H9 (cell line): ENCODE measurements around the gene CKM. TPM values are rescaled to one million over a fixed set of nuclear protein-coding genes. Genes with fewer than 3 reads are reported as not detected.

Experiments
- DNase-seq: peaks from one replicate; pipeline ENCODE4 v3.0.0-alpha.2; 2017
- H2AFZ ChIP-seq: one replicate; pipeline ENCODE4 v1.6.1; 2013; ENCODE audit warnings: mild to moderate bottlenecking, low read length, control low read depth, moderate library complexity
- H2AK5ac ChIP-seq: 2 replicates; pipeline ENCODE4 v1.6.1; 2013; ENCODE audit warnings: low read length, control low read depth, mixed read lengths; ENCODE audit not compliant: insufficient read length
- H2BK120ac ChIP-seq: one replicate; pipeline ENCODE4 v1.6.1; 2013; ENCODE audit warnings: low read depth, mild to moderate bottlenecking, low read length, control low read depth, inconsistent platforms; ENCODE audit not compliant: poor library complexity, severe bottlenecking
- H2BK12ac ChIP-seq: 2 replicates; pipeline ENCODE4 v1.6.1; 2013; ENCODE audit warnings: low read length, control low read depth, mixed read lengths, low read depth; ENCODE audit not compliant: insufficient read length
- H2BK15ac ChIP-seq: 2 replicates; pipeline ENCODE4 v1.6.1; 2013; ENCODE audit warnings: low read depth, low read length, control low read depth
- H2BK20ac ChIP-seq: one replicate; pipeline ENCODE4 v1.6.1; 2013; ENCODE audit warnings: low read depth, mild to moderate bottlenecking, low read length, control low read depth, inconsistent platforms; ENCODE audit not compliant: poor library complexity, severe bottlenecking
- H2BK5ac ChIP-seq: 2 replicates; pipeline ENCODE4 v1.6.1; 2013; ENCODE audit warnings: low read length, control low read depth, mixed read lengths; ENCODE audit not compliant: insufficient read length
- H3K14ac ChIP-seq: 2 replicates; pipeline ENCODE4 v1.6.1; 2013; ENCODE audit warnings: low read length, control low read depth; ENCODE audit not compliant: insufficient read depth
- H3K18ac ChIP-seq: 2 replicates; pipeline ENCODE4 v1.6.1; 2013; ENCODE audit warnings: low read depth, mild to moderate bottlenecking, mixed read lengths, low read length, control low read depth; ENCODE audit not compliant: insufficient read length
- H3K23ac ChIP-seq: 2 replicates; pipeline ENCODE4 v1.6.1; 2013; ENCODE audit warnings: low read length, control low read depth, mixed read lengths, low read depth; ENCODE audit not compliant: insufficient read length
- H3K23me2 ChIP-seq: 2 replicates; pipeline ENCODE4 v1.6.1; 2013; ENCODE audit warnings: low read depth, mild to moderate bottlenecking, mixed read lengths, low read length, control low read depth; ENCODE audit not compliant: insufficient read length, poor library complexity, severe bottlenecking
- H3K27ac ChIP-seq: 2 replicates; pipeline ENCODE4 v1.5.1; 2013; ENCODE audit warnings: low read length, control low read depth, mixed read lengths, low read depth; ENCODE audit not compliant: insufficient read length
- H3K27me3 ChIP-seq: 2 replicates; pipeline ENCODE4 v1.6.1; 2013; ENCODE audit warnings: low read length, control low read depth, inconsistent platforms; ENCODE audit not compliant: insufficient read depth
- H3K4ac ChIP-seq: 2 replicates; pipeline ENCODE4 v1.6.1; 2013; ENCODE audit warnings: low read depth, mild to moderate bottlenecking, control low read depth, inconsistent platforms, low read length, moderate library complexity
- H3K4me1 ChIP-seq: 2 replicates; pipeline ENCODE4 v1.6.1; 2013; ENCODE audit warnings: low read length, control low read depth, inconsistent platforms; ENCODE audit not compliant: insufficient read depth
- H3K4me2 ChIP-seq: 2 replicates; pipeline ENCODE4 v1.6.1; 2013; ENCODE audit warnings: low read length, control low read depth, mixed read lengths; ENCODE audit not compliant: insufficient read length, insufficient read depth
- H3K56ac ChIP-seq: 2 replicates; pipeline ENCODE4 v1.6.1; 2013; ENCODE audit warnings: low read depth, mild to moderate bottlenecking, mixed read lengths, low read length, control low read depth; ENCODE audit not compliant: insufficient read length
- H3K79me1 ChIP-seq: 2 replicates; pipeline ENCODE4 v1.6.1; 2013; ENCODE audit warnings: low read depth, mild to moderate bottlenecking, moderate library complexity, low read length, control low read depth, inconsistent platforms; ENCODE audit not compliant: insufficient read depth, poor library complexity, severe bottlenecking
- H3K79me2 ChIP-seq: 2 replicates; pipeline ENCODE4 v1.6.1; 2013; ENCODE audit warnings: low read length, control low read depth, inconsistent platforms; ENCODE audit not compliant: insufficient read depth
- H3K9ac ChIP-seq: 2 replicates; pipeline ENCODE4 v1.6.1; 2013; ENCODE audit warnings: low read length, control low read depth, mixed read lengths; ENCODE audit not compliant: insufficient read length; ENCODE audit errors: extremely low read depth
- H3K9me3 ChIP-seq: one replicate; pipeline ENCODE4 v1.6.1; 2013; ENCODE audit warnings: low read depth, low read length, inconsistent platforms; ENCODE audit not compliant: control insufficient read depth
- H3T11ph ChIP-seq: one replicate; pipeline ENCODE4 v1.6.1; 2013; ENCODE audit warnings: mild to moderate bottlenecking, low read length, control low read depth, inconsistent platforms
- H4K20me1 ChIP-seq: one replicate; pipeline ENCODE4 v1.6.1; 2013; ENCODE audit not compliant: control insufficient read depth, insufficient read length, insufficient read depth
- H4K5ac ChIP-seq: 2 replicates; pipeline ENCODE4 v1.6.1; 2013; ENCODE audit warnings: low read depth, mild to moderate bottlenecking, mixed read lengths, low read length, control low read depth; ENCODE audit not compliant: insufficient read length
- H4K8ac ChIP-seq: replicated peaks from 2 replicates; pipeline ENCODE4 v1.6.1; 2013; ENCODE audit warnings: low read length, control low read depth, mixed read lengths, low read depth; ENCODE audit not compliant: insufficient read length
- H4K91ac ChIP-seq: 2 replicates; pipeline ENCODE4 v1.6.1; 2013; ENCODE audit warnings: low read depth, mild to moderate bottlenecking, moderate library complexity, mixed read lengths, low read length, control low read depth; ENCODE audit not compliant: insufficient read length
- H3K27ac Mint-ChIP-seq, 3 experiments: 2 replicates in 2 of 3; 3 replicates in 1 of 3; pipeline ENCODE4 v1.8.0; 2020 to 2021; ENCODE audit warnings: mixed read lengths in 3 of 3, mild to moderate bottlenecking in 1 of 3, moderate library complexity in 1 of 3
- H3K27me3 Mint-ChIP-seq: 2 replicates; pipeline ENCODE4 v1.8.0; 2021; ENCODE audit warnings: low read depth, mild to moderate bottlenecking, moderate library complexity, mixed read lengths
- H3K36me3 Mint-ChIP-seq, 3 experiments: 2 replicates in 2 of 3; 3 replicates in 1 of 3; pipeline ENCODE4 v1.8.0; 2020 to 2021; ENCODE audit warnings: low read depth in 3 of 3, mixed read lengths in 3 of 3; ENCODE audit not compliant: insufficient read depth in 1 of 3
- H3K4me1 Mint-ChIP-seq, 2 experiments: 2 replicates each; pipeline ENCODE4 v1.8.0; 2020; ENCODE audit warnings: mixed read lengths in 2 of 2
- H3K4me3 Mint-ChIP-seq, 2 experiments: 2 replicates in 1 of 2; 3 replicates in 1 of 2; pipeline ENCODE4 v1.8.0; 2020 to 2021; ENCODE audit warnings: mild to moderate bottlenecking in 2 of 2, mixed read lengths in 2 of 2, moderate library complexity in 1 of 2
- H3K9me3 Mint-ChIP-seq, 2 experiments: 2 replicates in 1 of 2; 3 replicates in 1 of 2; pipeline ENCODE4 v1.8.0; 2020; ENCODE audit warnings: mild to moderate bottlenecking in 2 of 2, mixed read lengths in 2 of 2, moderate library complexity in 1 of 2
- WGBS: extraction: QIAGEN DNeasy Blood & Tissue Kit; methylation state at CpG from one replicate; pipeline ENCODE4 v1.1.7; 2013; ENCODE audit warnings: missing lambda C conversion rate, low lambda C conversion rate, mixed read lengths; ENCODE audit not compliant: insufficient read length; ENCODE audit errors: extremely low coverage; 5-methylcytosine and 5-hydroxymethylcytosine counted together
- total RNA-seq: library from RNA; stranded (reverse); gene quantifications from 2 replicates; pipeline ENCODE4 v1.2.1, GENCODE V29; 2021
- TF ChIP-seq, protein P1 (sequence below): fragments of 200-600 bp; sonication (generic); conservative IDR thresholded peaks from 3 replicates; pipeline ENCODE4 v1.8.0; 2021; ENCODE audit warnings: antibody characterized with exemption, mild to moderate bottlenecking

CKM gene
- total RNA-seq, 1 experiment from 2014 or later: not detected

DNA sequence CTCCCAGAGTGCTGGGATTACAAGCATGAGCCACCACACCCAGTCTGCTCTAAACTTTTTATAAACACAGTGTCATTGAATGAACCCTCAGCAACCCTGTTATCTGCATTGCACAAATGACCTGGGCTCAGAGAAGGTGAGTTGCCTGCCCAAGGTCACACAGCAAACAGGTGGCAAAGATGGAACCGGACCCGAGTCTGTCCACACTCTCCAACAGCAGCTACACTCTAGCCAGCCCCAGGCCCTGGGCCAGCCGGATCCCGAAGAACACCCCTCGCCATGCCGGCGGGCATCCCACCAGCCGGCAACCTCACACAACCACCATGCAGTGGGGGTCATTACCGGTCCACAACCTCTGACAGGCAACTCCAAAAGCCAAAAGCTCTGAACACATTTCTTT is 33.2 kb upstream of the CKM start:
- Mint-ChIP-seq H3K27me3 (no peaks in the 10 kb centered on the region; the same call in 1 of the 2 replicates), H3K36me3 (peaks cover 56 to 88% (median 85%) of the 10 kb centered on the region in 3 experiments; a peak in 6 of 7 replicates), H3K27ac (no peak overlapping the region), H3K4me3 (no peak overlapping the region), H3K9me3 (no peaks in the 10 kb centered on the region), H3K4me1 (no peaks in the 10 kb centered on the region)
- Histone ChIP-seq H2BK15ac (no peak overlapping the region), H3T11ph (no peak overlapping the region), H3K23me2 (no peaks in the 10 kb centered on the region), H3K9me3 (no peaks in the 10 kb centered on the region), H3K4me1 (no peaks in the 10 kb centered on the region), H2BK5ac (no peak overlapping the region), H2AFZ (no peak overlapping the region), H3K27me3 (no peaks in the 10 kb centered on the region), H3K4me2 (no peak overlapping the region), H3K27ac (no peak overlapping the region), H4K8ac (no peak overlapping the region), H2AK5ac (no peak overlapping the region), H2BK20ac (no peak overlapping the region), H3K4ac (no peak overlapping the region), H2BK12ac (no peak overlapping the region), H4K91ac (no peak overlapping the region), H4K5ac (no peak overlapping the region), H3K18ac (no peak overlapping the region), H4K20me1 (no peaks in the 10 kb centered on the region), H2BK120ac (no peak overlapping the region), H3K56ac (no peak overlapping the region), H3K14ac (no peak overlapping the region), H3K79me2 (no peaks in the 10 kb centered on the region), H3K79me1 (no peaks in the 10 kb centered on the region), H3K23ac (no peak overlapping the region), H3K9ac (no peak overlapping the region)
- DNase-seq: no peak
- WGBS: no CpG with 5 or more reads among the region's 9 CpGs
- TF ChIP-seq, protein P1, sequence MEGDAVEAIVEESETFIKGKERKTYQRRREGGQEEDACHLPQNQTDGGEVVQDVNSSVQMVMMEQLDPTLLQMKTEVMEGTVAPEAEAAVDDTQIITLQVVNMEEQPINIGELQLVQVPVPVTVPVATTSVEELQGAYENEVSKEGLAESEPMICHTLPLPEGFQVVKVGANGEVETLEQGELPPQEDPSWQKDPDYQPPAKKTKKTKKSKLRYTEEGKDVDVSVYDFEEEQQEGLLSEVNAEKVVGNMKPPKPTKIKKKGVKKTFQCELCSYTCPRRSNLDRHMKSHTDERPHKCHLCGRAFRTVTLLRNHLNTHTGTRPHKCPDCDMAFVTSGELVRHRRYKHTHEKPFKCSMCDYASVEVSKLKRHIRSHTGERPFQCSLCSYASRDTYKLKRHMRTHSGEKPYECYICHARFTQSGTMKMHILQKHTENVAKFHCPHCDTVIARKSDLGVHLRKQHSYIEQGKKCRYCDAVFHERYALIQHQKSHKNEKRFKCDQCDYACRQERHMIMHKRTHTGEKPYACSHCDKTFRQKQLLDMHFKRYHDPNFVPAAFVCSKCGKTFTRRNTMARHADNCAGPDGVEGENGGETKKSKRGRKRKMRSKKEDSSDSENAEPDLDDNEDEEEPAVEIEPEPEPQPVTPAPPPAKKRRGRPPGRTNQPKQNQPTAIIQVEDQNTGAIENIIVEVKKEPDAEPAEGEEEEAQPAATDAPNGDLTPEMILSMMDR: no peak
